Stomach smooth muscle (tissue), 2 donors: ENCODE results near the gene PDE7B.

Experiments
- H3K27ac ChIP-seq: one replicate; pipeline ENCODE4 v1.7.0; 2013; ENCODE audit warnings: mild to moderate bottlenecking, low read length, inconsistent platforms
- H3K27me3 ChIP-seq, 2 donors: one replicate each; pipeline ENCODE4 v1.7.0; 2013; ENCODE audit warnings: low read length in 2 of 2; ENCODE audit not compliant: insufficient read depth in 2 of 2, control insufficient read depth in 1 of 2
- H3K36me3 ChIP-seq, 2 donors: one replicate each; pipeline ENCODE4 v1.7.0; 2013; ENCODE audit warnings: low read length in 2 of 2; ENCODE audit not compliant: control insufficient read depth in 2 of 2, insufficient read depth in 2 of 2
- H3K4me1 ChIP-seq: one replicate; pipeline ENCODE4 v1.7.0; 2013; ENCODE audit warnings: low read length; ENCODE audit not compliant: control insufficient read depth, insufficient read depth
- H3K4me3 ChIP-seq, 2 donors: one replicate each; pipeline ENCODE4 v1.7.0; 2013; ENCODE audit warnings: low read length in 2 of 2
- H3K9ac ChIP-seq, 2 donors: one replicate each; pipeline ENCODE4 v1.7.0; 2013; ENCODE audit warnings: low read length in 2 of 2, mild to moderate bottlenecking in 1 of 2
- H3K9me3 ChIP-seq, 2 donors: one replicate each; pipeline ENCODE4 v1.7.0; 2013; ENCODE audit warnings: low read length in 2 of 2; ENCODE audit not compliant: control insufficient read depth in 2 of 2
- donor health status: healthy.
- donor health status: Pancreatic carcinoma.

Gene PDE7B

GRCh38 chr6:136180704-136181511 is 329.4 kb downstream of the PDE7B start:
- Histone ChIP-seq H3K4me1 (no peaks in the 10 kb centered on the region), H3K4me3 (no peak overlapping the region), H3K9ac (no peak overlapping the region), H3K36me3 (peaks cover 8 to 19% of the 10 kb centered on the region in 2 donors), H3K27ac (no peak overlapping the region), H3K27me3 (no peaks in the 10 kb centered on the region), H3K9me3 (no peaks in the 10 kb centered on the region)

DNA sequence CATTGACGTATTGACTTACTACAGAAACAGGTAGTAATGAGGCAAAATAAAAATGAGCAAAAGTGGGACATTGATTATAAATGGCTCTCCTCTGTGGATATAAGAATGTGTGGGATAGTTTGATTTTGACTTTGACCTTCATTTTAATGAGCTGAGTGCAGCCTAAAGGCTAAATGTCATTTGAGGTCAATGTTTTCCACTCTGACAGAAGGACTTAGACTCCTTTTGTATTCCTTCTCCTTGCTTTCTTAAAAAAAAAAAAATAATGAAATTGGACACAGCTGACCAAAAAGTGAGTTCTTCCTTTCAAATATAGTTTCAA is 330.0 kb downstream of the PDE7B start:
- Histone ChIP-seq H3K36me3 (peaks cover 8 to 19% of the 10 kb centered on the region in 2 donors), H3K27me3 (no peaks in the 10 kb centered on the region), H3K4me1 (no peaks in the 10 kb centered on the region), H3K9ac (no peak overlapping the region), H3K27ac (no peak overlapping the region), H3K9me3 (no peaks in the 10 kb centered on the region), H3K4me3 (no peak overlapping the region)

DNA sequence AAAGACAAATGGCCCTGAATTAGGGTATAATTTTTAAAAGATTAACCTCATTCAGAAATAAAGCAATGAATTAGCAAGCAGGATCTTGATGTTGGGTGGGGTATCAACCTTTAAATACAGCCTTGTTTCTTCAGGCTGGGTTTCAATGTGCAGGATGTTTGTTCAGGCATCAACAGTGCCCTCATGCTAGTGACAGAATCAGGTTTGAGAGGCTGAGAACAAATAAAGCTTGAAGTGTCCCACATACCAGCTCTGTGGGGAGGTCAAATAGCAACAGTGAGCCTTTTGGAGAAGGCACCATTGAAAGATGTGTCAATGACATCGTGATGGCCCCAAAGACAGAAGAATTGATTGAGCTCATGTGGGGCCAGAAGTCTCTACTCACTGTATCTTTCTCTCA is 330.4 kb downstream of the PDE7B start:
- Histone ChIP-seq H3K9me3 (no peaks in the 10 kb centered on the region), H3K4me3 (no peak overlapping the region), H3K9ac (no peak overlapping the region), H3K4me1 (no peaks in the 10 kb centered on the region), H3K36me3 (peaks cover 8 to 19% of the 10 kb centered on the region in 2 donors), H3K27me3 (no peaks in the 10 kb centered on the region), H3K27ac (no peak overlapping the region)

- no peak overlapping the region for H3K9ac ChIP-seq
- no peak overlapping the region for H3K27ac ChIP-seq
- H3K36me3 ChIP-seq, result peaks cover 12 to 26% of the 10 kb centered on the region in 2 donors
- no peaks in the 10 kb centered on the region for H3K4me1 ChIP-seq
- H3K27me3 ChIP-seq, result no peaks in the 10 kb centered on the region
- no peak overlapping the region for H3K4me3 ChIP-seq
- H3K9me3 ChIP-seq, result no peaks in the 10 kb centered on the region
Observed at GRCh38 chr6:136184738-136185137, 333.2 kb downstream of the PDE7B start.

GRCh38 chr6:136186363-136186762 is 334.9 kb downstream of the PDE7B start:
- Histone ChIP-seq H3K4me1 (no peaks in the 10 kb centered on the region), H3K27me3 (no peaks in the 10 kb centered on the region), H3K9ac (no peak overlapping the region), H3K36me3 (peaks cover 8 to 20% of the 10 kb centered on the region in 2 donors), H3K27ac (no peak overlapping the region), H3K9me3 (no peaks in the 10 kb centered on the region), H3K4me3 (no peak overlapping the region)

DNA sequence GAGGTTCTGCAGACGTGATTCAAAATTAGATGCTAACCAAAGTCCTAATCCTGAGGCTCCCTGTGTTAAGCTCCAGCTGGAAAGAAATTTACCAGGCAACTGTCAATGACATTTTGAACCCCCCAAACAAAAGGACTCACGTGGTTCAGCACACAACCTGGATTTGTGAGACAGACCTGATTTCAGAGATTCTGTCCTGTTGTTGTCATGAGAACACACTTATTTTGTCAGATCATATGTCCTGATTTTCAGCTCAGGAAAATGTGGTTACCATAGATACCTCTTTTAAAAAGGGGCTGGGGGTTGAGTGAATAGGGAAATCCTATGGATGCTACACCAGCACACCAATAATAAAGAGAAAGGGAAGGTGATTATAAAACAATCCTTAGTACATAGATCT is 337.0 kb downstream of the PDE7B start:
- no peak overlapping the region for H3K4me3 ChIP-seq
- H3K9me3 ChIP-seq, result no peaks in the 10 kb centered on the region
- no peaks in the 10 kb centered on the region for H3K27me3 ChIP-seq
- no peak overlapping the region for H3K9ac ChIP-seq
- peaks cover 12 to 13% of the 10 kb centered on the region in 2 donors for H3K36me3 ChIP-seq
- no peaks in the 10 kb centered on the region for H3K4me1 ChIP-seq
- H3K27ac ChIP-seq, result no peak overlapping the region

GRCh38 chr6:136189104-136189503 is 337.6 kb downstream of the PDE7B start:
- Histone ChIP-seq H3K27me3 (no peaks in the 10 kb centered on the region), H3K4me3 (no peak overlapping the region), H3K27ac (no peak overlapping the region), H3K4me1 (no peaks in the 10 kb centered on the region), H3K36me3 (peaks cover 12 to 13% of the 10 kb centered on the region in 2 donors), H3K9me3 (no peaks in the 10 kb centered on the region), H3K9ac (no peak overlapping the region)

DNA sequence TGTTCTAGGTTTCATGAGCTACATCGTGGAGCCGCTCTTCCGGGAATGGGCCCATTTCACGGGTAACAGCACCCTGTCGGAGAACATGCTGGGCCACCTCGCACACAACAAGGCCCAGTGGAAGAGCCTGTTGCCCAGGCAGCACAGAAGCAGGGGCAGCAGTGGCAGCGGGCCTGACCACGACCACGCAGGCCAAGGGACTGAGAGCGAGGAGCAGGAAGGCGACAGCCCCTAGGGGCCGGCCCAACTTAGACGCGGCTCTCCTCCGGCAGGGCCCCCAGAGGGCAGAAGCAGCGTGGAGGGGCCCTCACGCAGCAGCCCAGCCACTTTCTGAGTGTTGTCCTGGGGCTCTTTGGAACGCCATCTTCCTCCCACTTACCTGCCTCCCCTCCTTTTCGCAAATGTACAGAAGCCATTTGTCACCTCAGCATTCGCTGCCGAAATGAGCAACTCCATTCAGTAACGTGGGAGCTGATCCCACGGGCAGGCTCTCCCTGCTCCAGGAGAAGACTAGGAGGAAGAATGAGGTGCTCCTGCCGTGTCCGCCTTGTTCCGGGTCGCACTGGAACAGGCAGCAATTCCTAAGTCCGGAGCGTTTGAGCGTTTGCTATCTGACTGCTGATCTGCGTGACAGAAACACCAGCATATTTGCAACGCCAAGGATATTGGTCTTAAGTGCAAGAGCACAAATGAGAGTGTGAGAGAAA is 340.3 kb downstream of the PDE7B start:
- Histone ChIP-seq H3K9ac (no peak overlapping the region), H3K36me3 (peaks cover 12 to 13% of the 10 kb centered on the region in 2 donors), H3K27me3 (no peaks in the 10 kb centered on the region), H3K4me3 (no peak overlapping the region), H3K4me1 (no peaks in the 10 kb centered on the region), H3K9me3 (no peaks in the 10 kb centered on the region), H3K27ac (no peak overlapping the region)

- Histone ChIP-seq H3K9ac (no peak overlapping the region), H3K4me3 (no peak overlapping the region), H3K27ac (no peak overlapping the region), H3K9me3 (no peaks in the 10 kb centered on the region), H3K36me3 (peaks cover 5 to 8% of the 10 kb centered on the region in 2 donors), H3K27me3 (no peaks in the 10 kb centered on the region), H3K4me1 (no peaks in the 10 kb centered on the region)
Observed at GRCh38 chr6:136192902-136193301, 341.4 kb downstream of the PDE7B start.

- H3K27ac ChIP-seq, result no peak overlapping the region
- no peaks in the 10 kb centered on the region for H3K4me1 ChIP-seq
- no peaks in the 10 kb centered on the region for H3K9me3 ChIP-seq
- no peaks in the 10 kb centered on the region for H3K36me3 ChIP-seq
- no peaks in the 10 kb centered on the region for H3K27me3 ChIP-seq
- no peak overlapping the region for H3K4me3 ChIP-seq
- H3K9ac ChIP-seq, result no peak overlapping the region
Observed at GRCh38 chr6:136201732-136202131, 350.2 kb downstream of the PDE7B start.

DNA sequence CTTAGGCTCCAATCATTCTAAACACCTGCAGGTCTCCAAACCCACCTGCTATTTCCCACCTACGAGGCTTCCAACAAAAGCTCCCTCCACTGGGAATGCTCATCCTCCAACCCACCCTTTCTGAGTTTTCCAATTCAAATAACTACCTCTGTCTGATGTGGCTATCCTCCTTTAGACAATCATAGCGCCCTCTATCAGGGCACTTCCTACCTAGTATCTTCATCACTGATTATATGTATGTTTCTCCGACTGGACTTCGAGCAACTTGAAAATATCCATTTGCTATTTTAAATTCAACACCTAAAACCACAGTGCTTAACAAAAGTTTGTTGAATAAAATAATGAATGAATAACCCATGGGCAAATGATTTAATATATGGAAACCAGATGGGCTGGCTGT is 357.3 kb downstream of the PDE7B start:
- no peaks in the 10 kb centered on the region for H3K4me1 ChIP-seq
- H3K36me3 ChIP-seq, result no peaks in the 10 kb centered on the region
- no peak overlapping the region for H3K27ac ChIP-seq
- no peak overlapping the region for H3K9ac ChIP-seq
- H3K27me3 ChIP-seq, result no peaks in the 10 kb centered on the region
- H3K9me3 ChIP-seq, result no peaks in the 10 kb centered on the region
- no peak overlapping the region for H3K4me3 ChIP-seq
